SK-N-SH treated with all-trans-retinoic acid at 6 μM for 48 hours (cell line): ENCODE results near the gene INSL3.

ENCODE experiments used
- ATAC-seq: fragments of 200-7000 bp; cut with Tn5 transposase; 3 replicates; pipeline ENCODE4 v1.9.1; 2020; ENCODE audit warnings: mild to moderate bottlenecking, moderate library complexity
- ARNTL ChIP-seq: fragments of 450-650 bp; formaldehyde crosslinking; IDR thresholded peaks from 2 replicates; pipeline ENCODE4 v1.5.0; 2020; ENCODE audit warnings: low read depth, mild to moderate bottlenecking, moderate library complexity, borderline replicate concordance
- BACH2 ChIP-seq: fragments of 250-450 bp; sonication (Bioruptor Pico); IDR thresholded peaks from 2 replicates; pipeline ENCODE4 v1.9.0; 2021; ENCODE audit warnings: mild to moderate bottlenecking, borderline replicate concordance
- CREB5 ChIP-seq: fragments of 250-450 bp; sonication (Bioruptor Pico); IDR thresholded peaks from 2 replicates; pipeline ENCODE4 v1.5.1; 2020; ENCODE audit warnings: low read depth, mild to moderate bottlenecking, moderate library complexity
- CSDC2 ChIP-seq: fragments of 250-450 bp; sonication (Bioruptor Pico); IDR thresholded peaks from 2 replicates; pipeline ENCODE4 v1.5.0; 2020; ENCODE audit warnings: mild to moderate bottlenecking, moderate library complexity
- CSRNP3 ChIP-seq: fragments of 250-450 bp; sonication (Bioruptor Pico); IDR thresholded peaks from 2 replicates; pipeline ENCODE4 v1.5.1; 2021; ENCODE audit warnings: mild to moderate bottlenecking, moderate library complexity
- ESRRG ChIP-seq: fragments of 250-450 bp; sonication (Bioruptor Pico); IDR thresholded peaks from 2 replicates; pipeline ENCODE4 v1.6.1; 2021; ENCODE audit warnings: mild to moderate bottlenecking
- GLIS3 ChIP-seq: fragments of 250-450 bp; sonication (Bioruptor Pico); IDR thresholded peaks from 2 replicates; pipeline ENCODE4 v1.5.0; 2020; ENCODE audit warnings: mild to moderate bottlenecking, moderate library complexity
- ISL1 ChIP-seq: fragments of 250-450 bp; sonication (Bioruptor Pico); IDR thresholded peaks from 2 replicates; pipeline ENCODE4 v2.1.2; 2022; ENCODE audit warnings: mild to moderate bottlenecking, moderate library complexity
- OSR1 ChIP-seq: fragments of 250-450 bp; sonication (Bioruptor Pico); IDR thresholded peaks from 2 replicates; pipeline ENCODE4 v1.8.0; 2022; ENCODE audit warnings: moderate library complexity, mild to moderate bottlenecking, inconsistent platforms
- POU6F1 ChIP-seq: fragments of 250-450 bp; sonication (Bioruptor Pico); IDR thresholded peaks from 2 replicates; pipeline ENCODE4 v1.8.0; 2021; ENCODE audit warnings: low read depth, mild to moderate bottlenecking, moderate library complexity, borderline replicate concordance
- PPARA ChIP-seq: fragments of 250-450 bp; sonication (Bioruptor Pico); IDR thresholded peaks from 2 replicates; pipeline ENCODE4 v1.5.0; 2020; ENCODE audit warnings: mild to moderate bottlenecking, borderline replicate concordance
- RARB ChIP-seq: fragments of 250-450 bp; sonication (Bioruptor Pico); IDR thresholded peaks from 2 replicates; pipeline ENCODE4 v1.8.0; 2021; ENCODE audit warnings: mild to moderate bottlenecking, moderate library complexity
- SNAI2 ChIP-seq: fragments of 250-450 bp; sonication (Bioruptor Pico); IDR thresholded peaks from 2 replicates; pipeline ENCODE4 v1.5.0; 2020; ENCODE audit warnings: mild to moderate bottlenecking, moderate library complexity
- TCF4 ChIP-seq: fragments of 250-450 bp; sonication (Bioruptor Pico); IDR thresholded peaks from 2 replicates; pipeline ENCODE4 v1.8.0; 2021; ENCODE audit warnings: mild to moderate bottlenecking, moderate library complexity, borderline replicate concordance
- TSHZ2 ChIP-seq: fragments of 250-450 bp; sonication (Bioruptor Pico); IDR thresholded peaks from 2 replicates; pipeline ENCODE4 v1.5.0; 2020; ENCODE audit warnings: mild to moderate bottlenecking, moderate library complexity
- ZC3H10 ChIP-seq: fragments of 250-450 bp; sonication (Bioruptor Pico); IDR thresholded peaks from 2 replicates; pipeline ENCODE4 v1.5.1; 2021; ENCODE audit warnings: mild to moderate bottlenecking, moderate library complexity
- ZFP3 ChIP-seq: fragments of 250-450 bp; sonication (Bioruptor Pico); IDR thresholded peaks from 2 replicates; pipeline ENCODE4 v1.5.0; 2020; ENCODE audit warnings: mild to moderate bottlenecking, moderate library complexity
- ZFP30 ChIP-seq: fragments of 450-650 bp; formaldehyde crosslinking; IDR thresholded peaks from 2 replicates; pipeline ENCODE4 v1.5.0; 2022; ENCODE audit warnings: mild to moderate bottlenecking, moderate library complexity
- ZNF565 ChIP-seq: fragments of 450-650 bp; formaldehyde crosslinking; conservative IDR thresholded peaks from 2 replicates; pipeline ENCODE4 v1.5.0; 2020; ENCODE audit warnings: low read depth, mild to moderate bottlenecking, moderate library complexity
- ZNF70 ChIP-seq: fragments of 450-650 bp; formaldehyde crosslinking; IDR thresholded peaks from 2 replicates; pipeline ENCODE4 v1.5.0; 2020; ENCODE audit warnings: mild to moderate bottlenecking, moderate library complexity
- ZNF8 ChIP-seq: fragments of 450-650 bp; formaldehyde crosslinking; IDR thresholded peaks from 2 replicates; pipeline ENCODE4 v1.5.0; 2020; ENCODE audit warnings: mild to moderate bottlenecking, moderate library complexity

INSL3 gene

GRCh38 chr19:17775245-17775927 lies 45.9 kb downstream of the INSL3 start:
- ATAC-seq = peak; percentile 82
- TF ChIP-seq RARB (CRISPR knock-in tag) (no peak), ZFP3 (CRISPR knock-in tag) (peak; percentile 100)

GRCh38 chr19:17772172-17772571 lies 49.1 kb downstream of the INSL3 start:
- ATAC-seq = no peak
- TF ChIP-seq TSHZ2 (CRISPR knock-in tag) (no peak), ZNF565 (CRISPR knock-in tag) (no peak)

- TF ChIP-seq ZNF70 (no peak), CREB5 (CRISPR knock-in tag) (no peak), BACH2 (CRISPR knock-in tag) (no peak), ZNF8 (no peak), GLIS3 (CRISPR knock-in tag) (no peak), CSDC2 (no peak), CSRNP3 (no peak), ZFP30 (CRISPR knock-in tag) (no peak), ARNTL (CRISPR knock-in tag) (no peak), PPARA (CRISPR knock-in tag) (no peak), ESRRG (no peak), TSHZ2 (CRISPR knock-in tag) (no peak), ZFP3 (CRISPR knock-in tag) (no peak), ZC3H10 (CRISPR knock-in tag) (no peak), SNAI2 (no peak)
- TF ChIP-seq, all 23 proteins: peak for 0
These were observed 50.7 kb downstream of the INSL3 start for GRCh38 chr19:17770613-17771012.

GRCh38 chr19:17767559-17767958 lies 53.8 kb downstream of the INSL3 start:
- no peak for ATAC-seq
- TF ChIP-seq BACH2 (CRISPR knock-in tag) (no peak), ZNF8 (no peak), ESRRG (no peak), POU6F1 (CRISPR knock-in tag) (no peak), TSHZ2 (CRISPR knock-in tag) (no peak), CSDC2 (no peak), ZFP3 (CRISPR knock-in tag) (no peak), ZC3H10 (CRISPR knock-in tag) (no peak), ZNF565 (CRISPR knock-in tag) (no peak), GLIS3 (CRISPR knock-in tag) (no peak), OSR1 (CRISPR knock-in tag) (no peak), ARNTL (CRISPR knock-in tag) (no peak), ZFP30 (CRISPR knock-in tag) (no peak), ISL1 (no peak), ZNF70 (no peak), TCF4 (no peak)

More at GRCh38 chr19:17770613-17771012, 50.7 kb downstream of the INSL3 start:
- no peak for ATAC-seq
